SKM-1 treated with dmso at 0.1 percent for 144 hours (cell line): Measurements from ENCODE around the gene CCDC60.
"Not testable (repeated sequence)": the region's sequence is repeated elsewhere in the genome, so short reads cannot be mapped to it uniquely, and the experiment has no call there.

Experiments
- DNase-seq: peaks from one replicate; lab custom pipeline; 2025; ENCODE audit not compliant: unreplicated experiment; lab: John Stamatoyannopoulos, UW

The CCDC60 gene

GRCh38 chr12:119328111-119328510 lies 6.4 kb upstream of the CCDC60 start:
- DNase-seq, result no peak

- no peak for DNase-seq
Measured at GRCh38 chr12:119338593-119339363, 4.2 kb downstream of the CCDC60 start.

GRCh38 chr12:119340578-119340977 lies 6.0 kb downstream of the CCDC60 start:
- no peak for DNase-seq

- DNase-seq, result no peak
Measured at GRCh38 chr12:119341020-119341419, 6.5 kb downstream of the CCDC60 start.

- DNase-seq, result no peak
Measured at GRCh38 chr12:119341988-119342387, 7.5 kb downstream of the CCDC60 start.

GRCh38 chr12:119343130-119343529 lies 8.6 kb downstream of the CCDC60 start:
- DNase-seq, result no peak

GRCh38 chr12:119354172-119354571 lies 19.6 kb downstream of the CCDC60 start:
- DNase-seq, result no peak

GRCh38 chr12:119360366-119360765 lies 25.8 kb downstream of the CCDC60 start:
- DNase-seq, result not testable (repeated sequence)

GRCh38 chr12:119363037-119363436 lies 28.5 kb downstream of the CCDC60 start:
- no peak for DNase-seq

GRCh38 chr12:119363490-119363889 lies 29.0 kb downstream of the CCDC60 start:
- no peak for DNase-seq

- DNase-seq, result no peak
Measured at GRCh38 chr12:119365451-119365850, 30.9 kb downstream of the CCDC60 start.

GRCh38 chr12:119366007-119366406 lies 31.5 kb downstream of the CCDC60 start:
- DNase-seq, result no peak

GRCh38 chr12:119369161-119369560 lies 34.6 kb downstream of the CCDC60 start:
- no peak for DNase-seq

GRCh38 chr12:119369907-119370546 lies 35.5 kb downstream of the CCDC60 start:
- DNase-seq, result no peak

GRCh38 chr12:119372540-119372939 lies 38.0 kb downstream of the CCDC60 start:
- DNase-seq, result no peak

GRCh38 chr12:119373001-119373400 lies 38.5 kb downstream of the CCDC60 start:
- DNase-seq, result no peak

GRCh38 chr12:119373666-119374065 lies 39.1 kb downstream of the CCDC60 start:
- no peak for DNase-seq

GRCh38 chr12:119374635-119375034 lies 40.1 kb downstream of the CCDC60 start:
- DNase-seq, result no peak

- DNase-seq, result peak; percentile 2
Measured at GRCh38 chr12:119375075-119375882, 40.8 kb downstream of the CCDC60 start.

GRCh38 chr12:119375883-119376190 lies 41.3 kb downstream of the CCDC60 start:
- no peak for DNase-seq

GRCh38 chr12:119378903-119379302 lies 44.4 kb downstream of the CCDC60 start:
- DNase-seq, result no peak
